IMR-90 (cell line): ENCODE results near the gene MAP1LC3B. TPM values are rescaled to one million over a fixed set of nuclear protein-coding genes. Genes with fewer than 3 reads are reported as not detected.

ENCODE experiments used
- ATAC-seq: fragments of 200-7000 bp; cut with Tn5 transposase; 2 replicates; pipeline ENCODE4 v1.9.1; 2020; ENCODE audit warnings: low read depth, mild to moderate bottlenecking, moderate library complexity
- BruUV-seq: library from RNA; stranded (reverse); fragments of 400-500 nt; replicated peaks from 2 replicates; lab custom pipeline; 2021; lab: Mats Ljungman, UMichigan
- CTCF ChIA-PET: fragments of 300-600 bp; formaldehyde crosslinking; extraction: SDS; loops from one replicate; lab custom pipeline; 2021; ENCODE audit warnings: antibody characterized with exemption; lab: Yijun Ruan, JAX
- POLR2A ChIA-PET: fragments of 300-600 bp; sonication (Branson Sonifier 250); formaldehyde crosslinking; loops from one replicate; lab custom pipeline; 2022; ENCODE audit warnings: antibody characterized with exemption; ENCODE audit not compliant: unreplicated experiment; lab: Charles Lee
- DNase-seq: peaks from one replicate; pipeline ENCODE4 v3.0.0; 2013
- H2AFZ ChIP-seq: replicated peaks from 2 replicates; pipeline ENCODE3; 2013; ENCODE audit warnings: low read length, mild to moderate bottlenecking; ENCODE audit not compliant: poor library complexity
- H2AK5ac ChIP-seq: 2 replicates; pipeline ENCODE4 v1.6.1; 2013; ENCODE audit warnings: low read depth, low read length, inconsistent platforms
- H2AK9ac ChIP-seq: replicated peaks from 2 replicates; pipeline ENCODE3; 2013; ENCODE audit warnings: mild to moderate bottlenecking, low read depth, low read length, moderate library complexity; ENCODE audit not compliant: poor library complexity
- H2BK120ac ChIP-seq: 2 replicates; pipeline ENCODE4 v1.6.1; 2013; ENCODE audit warnings: low read depth, low read length, inconsistent platforms
- H2BK15ac ChIP-seq: 3 replicates; pipeline ENCODE4 v1.6.1; 2013; ENCODE audit warnings: low read depth, low read length, inconsistent platforms
- H2BK20ac ChIP-seq: 2 replicates; pipeline ENCODE4 v1.6.1; 2013; ENCODE audit warnings: low read depth, mild to moderate bottlenecking, inconsistent platforms, low read length, moderate library complexity
- H2BK5ac ChIP-seq: 2 replicates; pipeline ENCODE4 v1.6.1; 2013; ENCODE audit warnings: mild to moderate bottlenecking, low read depth, low read length, inconsistent platforms; ENCODE audit not compliant: poor library complexity, severe bottlenecking
- H3K14ac ChIP-seq: replicated peaks from 2 replicates; pipeline ENCODE4 v1.6.1; 2013; ENCODE audit warnings: low read depth, low read length, inconsistent platforms
- H3K18ac ChIP-seq: 2 replicates; pipeline ENCODE4 v1.6.1; 2013; ENCODE audit warnings: low read depth, low read length, control low read depth
- H3K23ac ChIP-seq: 2 replicates; pipeline ENCODE4 v1.6.1; 2013; ENCODE audit warnings: low read depth, low read length, inconsistent platforms
- H3K27ac ChIP-seq: 2 replicates; pipeline ENCODE4 v1.5.1; 2013; ENCODE audit warnings: mild to moderate bottlenecking, control low read depth, low read length; ENCODE audit not compliant: insufficient read depth
- H3K27me3 ChIP-seq: 2 replicates; pipeline ENCODE4 v1.6.1; 2013; ENCODE audit warnings: low read length; ENCODE audit not compliant: control insufficient read depth, insufficient read depth
- H3K36me3 ChIP-seq: 2 replicates; pipeline ENCODE4 v1.6.1; 2013; ENCODE audit warnings: low read length, mixed read lengths; ENCODE audit not compliant: control insufficient read depth, insufficient read depth
- H3K4ac ChIP-seq: 2 replicates; pipeline ENCODE4 v1.6.1; 2013; ENCODE audit warnings: low read depth, low read length, inconsistent platforms
- H3K4me1 ChIP-seq: 2 replicates; pipeline ENCODE4 v1.6.1; 2013; ENCODE audit warnings: low read length, mixed read lengths; ENCODE audit not compliant: control insufficient read depth, insufficient read depth
- H3K4me2 ChIP-seq: 2 replicates; pipeline ENCODE4 v1.6.1; 2013; ENCODE audit warnings: low read depth, mild to moderate bottlenecking, control low read depth, low read length, moderate library complexity
- H3K4me3 ChIP-seq: 2 replicates; pipeline ENCODE4 v1.5.1; 2013; ENCODE audit warnings: low read depth, mild to moderate bottlenecking, control low read depth, low read length, moderate library complexity; ENCODE audit not compliant: insufficient read depth
- H3K56ac ChIP-seq: 2 replicates; pipeline ENCODE4 v1.6.1; 2013; ENCODE audit warnings: low read length, inconsistent platforms; ENCODE audit not compliant: insufficient read depth; ENCODE audit errors: extremely low read depth
- H3K79me1 ChIP-seq, 2 experiments: 2 replicates each; pipeline ENCODE4 v1.6.1; 2013; ENCODE audit warnings: low read length in 2 of 2, inconsistent platforms in 1 of 2, low read depth in 1 of 2
- H3K9ac ChIP-seq: 2 replicates; pipeline ENCODE4 v1.6.1; 2013; ENCODE audit warnings: low read depth, low read length, control low read depth
- H3K9me1 ChIP-seq: 2 replicates; pipeline ENCODE4 v1.6.1; 2013; ENCODE audit warnings: low read length, inconsistent platforms; ENCODE audit not compliant: insufficient read depth
- H3K9me3 ChIP-seq: 2 replicates; pipeline ENCODE4 v1.6.1; 2013; ENCODE audit warnings: low read length; ENCODE audit not compliant: control insufficient read depth, insufficient read depth
- H4K20me1 ChIP-seq: 2 replicates; pipeline ENCODE4 v1.6.1; 2013; ENCODE audit warnings: low read length, inconsistent platforms; ENCODE audit not compliant: insufficient read depth
- H4K5ac ChIP-seq: 2 replicates; pipeline ENCODE4 v1.6.1; 2013; ENCODE audit warnings: mild to moderate bottlenecking, low read depth, low read length, control low read depth
- H4K8ac ChIP-seq, 2 experiments: 2 replicates each; pipeline ENCODE4 v1.6.1; 2013; ENCODE audit warnings: low read depth in 2 of 2, low read length in 2 of 2, control low read depth in 1 of 2, inconsistent platforms in 1 of 2
- H4K91ac ChIP-seq: 2 replicates; pipeline ENCODE4 v1.6.1; 2013; ENCODE audit warnings: low read depth, low read length, inconsistent platforms; ENCODE audit not compliant: insufficient read depth
- BHLHE40 ChIP-seq: fragments of 150-350 bp; IDR thresholded peaks from 2 replicates; pipeline ENCODE4 v1.6.1; 2016; ENCODE audit warnings: mild to moderate bottlenecking, low read depth, low read length
- CEBPB ChIP-seq: IDR thresholded peaks from 2 replicates; pipeline ENCODE4 v1.6.1; 2012; ENCODE audit warnings: low read depth, low read length, improper control_type of control experiment
- CTCF ChIP-seq: conservative IDR thresholded peaks from 2 replicates; pipeline ENCODE4 v1.5.1; 2012; ENCODE audit warnings: mild to moderate bottlenecking, low read depth, low read length, improper control_type of control experiment
- ELK1 ChIP-seq: fragments of 150-350 bp; IDR thresholded peaks from 2 replicates; pipeline ENCODE4 v1.6.1; 2016; ENCODE audit warnings: low read depth, mild to moderate bottlenecking, low read length, moderate library complexity, borderline replicate concordance
- FOS ChIP-seq: fragments of 150-350 bp; IDR thresholded peaks from 2 replicates; pipeline ENCODE4 v1.6.1; 2016; ENCODE audit warnings: low read depth, low read length
- MAFK ChIP-seq: IDR thresholded peaks from 2 replicates; pipeline ENCODE4 v1.6.1; 2012; ENCODE audit warnings: low read depth, low read length, improper control_type of control experiment
- MAZ ChIP-seq: IDR thresholded peaks from 2 replicates; pipeline ENCODE4 v1.6.1; 2012; ENCODE audit warnings: low read depth, mild to moderate bottlenecking, low read length, improper control_type of control experiment, moderate library complexity, borderline replicate concordance
- MXI1 ChIP-seq: IDR thresholded peaks from 2 replicates; pipeline ENCODE4 v1.6.1; 2012; ENCODE audit warnings: low read depth, mild to moderate bottlenecking, low read length, moderate library complexity, borderline replicate concordance
- NFE2L2 ChIP-seq: fragments of 150-350 bp; IDR thresholded peaks from 2 replicates; pipeline ENCODE4 v1.6.1; 2016; ENCODE audit warnings: low read depth, mild to moderate bottlenecking, low read length
- RAD21 ChIP-seq: IDR thresholded peaks from 2 replicates; pipeline ENCODE4 v1.6.1; 2012; ENCODE audit warnings: low read length, improper control_type of control experiment
- RCOR1 ChIP-seq: IDR thresholded peaks from 2 replicates; pipeline ENCODE4 v1.6.1; 2012; ENCODE audit warnings: mild to moderate bottlenecking, low read length, improper control_type of control experiment; ENCODE audit not compliant: insufficient replicate concordance
- RFX5 ChIP-seq: IDR thresholded peaks from 2 replicates; pipeline ENCODE4 v1.8.0; 2012; ENCODE audit warnings: low read depth, mild to moderate bottlenecking, low read length, moderate library complexity
- USF2 ChIP-seq: fragments of 150-350 bp; IDR thresholded peaks from 2 replicates; pipeline ENCODE4 v1.6.1; 2017; ENCODE audit warnings: mild to moderate bottlenecking, antibody characterized with exemption, low read length, low read depth
- WGBS, 2 experiments: methylation state at CpG; one replicate each; pipeline versions ENCODE4 v1.1.5 to v1.1.7; 2013; ENCODE audit warnings: missing lambda C conversion rate in 2 of 2; ENCODE audit not compliant: insufficient read length in 1 of 2; ENCODE audit errors: extremely low coverage in 2 of 2; 5-methylcytosine and 5-hydroxymethylcytosine counted together
- dilution Hi-C: fragments of 300-500 bp; cut with HindIII; formaldehyde crosslinking; loops from one replicate; pipeline ENCODE4 v1.14.3; 2018; ENCODE audit warnings: low sequenced_read_pairs; ENCODE audit not compliant: unreplicated experiment
- in situ Hi-C: fragments of 300-500 bp; cut with MboI; formaldehyde crosslinking; loops from 3 replicates; pipeline ENCODE4 v1.14.3; 2019; ENCODE audit warnings: low sequenced_read_pairs, inconsistent platforms, mixed read lengths
- intact Hi-C: fragments of 100-400 bp; cut with micrococcal nuclease; formaldehyde crosslinking; loops from 2 replicates; pipeline ENCODE4 v1.10.0; 2022
- polyA plus RNA-seq, 3 experiments: library from polyadenylated mRNA; depleted of rRNA; stranded (reverse); fragments of >200 nt; gene quantifications; 2 replicates each; pipeline ENCODE4 v1.2.3, GENCODE V29; 2012; ENCODE audit warnings: low replicate concordance in 1 of 3
- total RNA-seq: library from RNA; depleted of rRNA; stranded (reverse); fragments of >200 nt; gene quantifications from 2 replicates; pipeline ENCODE4 v1.2.3, GENCODE V29; 2012

MAP1LC3B gene
- total and polyA plus RNA-seq, 2 of the 4 experiments (the other 2 are of a cell fraction): 23.5 to 57.7 TPM

- no peak overlapping the region for H3K4ac ChIP-seq
- H3K4me2 ChIP-seq: no peak overlapping the region
- H2BK120ac ChIP-seq: no peak overlapping the region
- ChIA-PET POLR2A (no interaction called here), CTCF (no interaction called here)
- H3K27me3 ChIP-seq: no peaks in the 10 kb centered on the region
- H3K4me1 ChIP-seq: no peaks in the 10 kb centered on the region
- H3K56ac ChIP-seq: no peak overlapping the region
- no peak overlapping the region for H3K18ac ChIP-seq
- peaks cover 9 to 22% of the 10 kb centered on the region in 2 experiments; a peak in 3 of 4 replicates for H3K79me1 ChIP-seq
- H2BK15ac ChIP-seq: no peak overlapping the region
- intact Hi-C loops: no loop called here
- in situ Hi-C loops: loop anchor here (25.0 kb wide), 1 partner anchor 356 kb away; the partner anchor contains the start of gene KLHDC4
- no peak overlapping the region for H2AK5ac ChIP-seq
- H4K5ac ChIP-seq: no peak overlapping the region
- H3K9me3 ChIP-seq: no peaks in the 10 kb centered on the region
- no peak overlapping the region for H2AK9ac ChIP-seq
- no peak overlapping the region for H2AFZ ChIP-seq
- DNase-seq (no peak), ATAC-seq (no peak)
- H3K9ac ChIP-seq: no peak overlapping the region
- no peak overlapping the region for H3K4me3 ChIP-seq
- H3K36me3 ChIP-seq: peaks cover 51% of the 10 kb centered on the region
- H4K20me1 ChIP-seq: peaks cover 19% of the 10 kb centered on the region
- no peak overlapping the region for H3K27ac ChIP-seq
- H3K9me1 ChIP-seq: peaks cover 8% of the 10 kb centered on the region; the same call in 1 of the 2 replicates
- no peak overlapping the region for H3K23ac ChIP-seq
- no peak overlapping the region for H2BK5ac ChIP-seq
- TF ChIP-seq MAFK (no peak), RFX5 (no peak), MAZ (no peak), USF2 (no peak), ELK1 (no peak), CEBPB (no peak), RCOR1 (no peak), MXI1 (no peak), CTCF (no peak), BHLHE40 (no peak), RAD21 (no peak), NFE2L2 (no peak), FOS (no peak)
- H2BK20ac ChIP-seq: no peak overlapping the region
- no peak overlapping the region for H3K14ac ChIP-seq
- dilution Hi-C loops: no loop called here
- BruUV-seq: no TSS peak
- H4K8ac ChIP-seq: no peak overlapping the region
- H4K91ac ChIP-seq: no peak overlapping the region
- 100% methylated on average over 2 of the region's 14 CpGs; no CpG with 5 or more reads in 1 of the 2 experiments for WGBS, 2 experiments
Measured at GRCh38 chr16:87406495-87407088, 14.5 kb downstream of the MAP1LC3B start.
